Sigmoid colon (tissue), 7 donors: ENCODE measurements around the gene TMEM120B. TPM values are rescaled to one million over a fixed set of nuclear protein-coding genes. Genes with fewer than 3 reads are reported as not detected.

Experiments
- DNase-seq: peaks from one replicate; pipeline ENCODE4 v3.0.0-alpha.2; 2019
- H3K27ac ChIP-seq, 4 donors: fragments of 200-600 bp; sonication (generic); one replicate each; pipeline ENCODE4 v1.5.1; 2016 to 2019; ENCODE audit warnings: mild to moderate bottlenecking in 1 of 4
- H3K27me3 ChIP-seq, 3 donors: fragments of 200-600 bp; sonication (generic); one replicate each; pipeline ENCODE4 v1.5.1; 2019; ENCODE audit warnings: mild to moderate bottlenecking in 1 of 3
- H3K36me3 ChIP-seq, 4 donors: fragments of 200-600 bp; sonication (generic); one replicate each; pipeline ENCODE4 v1.5.1; 2016 to 2019
- H3K4me1 ChIP-seq, 4 donors: fragments of 200-600 bp; sonication (generic); one replicate each; pipeline ENCODE4 v1.5.1; 2017 to 2019
- H3K4me3 ChIP-seq, 4 donors: fragments of 200-600 bp; sonication (generic); one replicate each; pipeline ENCODE4 v1.5.1; 2017 to 2019; ENCODE audit warnings: mild to moderate bottlenecking in 2 of 4, moderate library complexity in 1 of 4
- H3K9me3 ChIP-seq, 4 donors: fragments of 200-600 bp in 3 of 4; sonication (generic) in 3 of 4; one replicate each; pipeline versions ENCODE4 v1.5.1 to v1.6.1; 2013 to 2019
- EP300 ChIP-seq, 4 donors: sonication (generic); formaldehyde crosslinking; IDR thresholded peaks; one replicate each; pipeline ENCODE4 v1.6.1; 2017; ENCODE audit warnings: antibody characterized with exemption in 4 of 4
- POLR2A ChIP-seq, 2 donors: fragments of 450-650 bp; IDR thresholded peaks; one replicate each; pipeline ENCODE4 v1.6.1; 2016; ENCODE audit warnings: antibody characterized with exemption in 2 of 2, mild to moderate bottlenecking in 2 of 2, moderate library complexity in 2 of 2
- POLR2AphosphoS5 ChIP-seq, 4 donors: sonication (generic); formaldehyde crosslinking; IDR thresholded peaks; one replicate each; pipeline ENCODE4 v1.6.1; 2017; ENCODE audit warnings: antibody characterized with exemption in 4 of 4
- WGBS, 2 donors: extraction: QIAGEN DNeasy Blood & Tissue Kit; methylation state at CpG; one replicate each; pipeline ENCODE4 v1.1.7; 2013; 5-methylcytosine and 5-hydroxymethylcytosine counted together
- intact Hi-C: fragments of 100-400 bp; cut with DNase I; formaldehyde crosslinking; loops from one replicate; pipeline ENCODE4 v1.15.1; 2023
- polyA plus RNA-seq, 3 donors: library from polyadenylated mRNA; stranded (reverse); fragments of 200-250 nt; gene quantifications; one replicate each; pipeline ENCODE4 v1.2.3, GENCODE V29; 2013
- total RNA-seq, 4 donors: library from RNA; depleted of rRNA; stranded (reverse); fragments of >200 nt; gene quantifications; one replicate each; pipeline ENCODE4 v1.1.0, GENCODE V29; 2016
- TF ChIP-seq, protein P1 (sequence below), 4 experiments: fragments of 450-650 bp in 3 of 4; fragments of 200-600 bp in 1 of 4; IDR thresholded peaks; one replicate each; pipeline ENCODE4 v1.5.1; 2016 to 2019; ENCODE audit warnings: antibody characterized with exemption in 4 of 4, mild to moderate bottlenecking in 3 of 4, moderate library complexity in 2 of 4
- donor health status: healthy with polysubstance abuse.
- donor health status: Bipolar disorder and iron deficiency.
- donor health status: healthy.

Gene TMEM120B
- total and polyA plus RNA-seq, 7 donors: 1.2 to 8.9 (median 3.7) TPM

DNA sequence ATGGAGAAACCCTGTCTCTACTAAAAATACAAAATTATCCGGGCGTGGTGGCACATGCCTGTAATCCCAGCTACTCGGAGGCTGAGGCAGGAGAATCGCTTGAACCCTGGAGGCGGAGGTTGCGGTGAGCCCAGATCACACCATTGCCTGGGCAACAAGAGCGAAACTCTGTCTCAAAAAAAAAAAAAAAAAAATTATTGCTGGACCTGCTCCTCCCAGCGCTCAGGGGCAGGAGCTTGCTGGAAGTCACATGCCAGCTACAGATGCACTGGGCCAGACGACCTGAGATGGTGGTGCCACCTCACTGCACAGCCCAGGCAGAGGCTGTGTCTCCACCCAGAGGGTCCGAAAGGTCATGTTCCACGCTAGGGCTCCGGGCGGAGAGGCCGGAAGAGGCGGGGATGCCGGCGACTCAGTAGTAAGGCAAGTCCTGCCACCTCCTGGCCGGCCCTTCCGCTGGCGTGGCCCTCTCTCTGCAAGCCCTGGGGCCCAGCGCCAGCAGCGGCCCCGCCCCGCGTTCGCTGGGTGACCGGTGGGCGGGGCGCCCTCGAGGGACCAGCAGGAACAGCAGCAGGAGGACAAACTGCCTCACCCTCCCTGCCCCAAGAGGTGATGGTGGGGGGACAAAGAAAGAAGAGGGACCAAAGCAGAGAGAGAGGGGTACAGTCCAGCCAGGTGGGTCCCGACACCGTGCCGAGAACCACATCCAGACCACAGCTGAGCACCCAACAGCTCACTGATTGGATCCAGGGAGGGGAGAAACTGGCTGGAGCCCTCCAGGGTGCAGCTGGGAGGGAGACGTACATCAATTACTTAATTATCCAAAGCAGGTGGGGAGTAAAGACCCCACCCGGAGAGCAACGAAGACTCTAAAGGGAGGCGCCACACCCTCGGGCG is 84.6 kb downstream of the TMEM120B start:
- H3K36me3 ChIP-seq: peaks cover 0 to 12% (median 4%) of the 10 kb centered on the region in 4 donors
- TF ChIP-seq POLR2A (IDR thresholded peaks at IDR 0.05): peak in 1 of 2 donors; percentile 38
- no peak for TF ChIP-seq EP300 (IDR thresholded peaks at IDR 0.05)
- TF ChIP-seq, protein P1, sequence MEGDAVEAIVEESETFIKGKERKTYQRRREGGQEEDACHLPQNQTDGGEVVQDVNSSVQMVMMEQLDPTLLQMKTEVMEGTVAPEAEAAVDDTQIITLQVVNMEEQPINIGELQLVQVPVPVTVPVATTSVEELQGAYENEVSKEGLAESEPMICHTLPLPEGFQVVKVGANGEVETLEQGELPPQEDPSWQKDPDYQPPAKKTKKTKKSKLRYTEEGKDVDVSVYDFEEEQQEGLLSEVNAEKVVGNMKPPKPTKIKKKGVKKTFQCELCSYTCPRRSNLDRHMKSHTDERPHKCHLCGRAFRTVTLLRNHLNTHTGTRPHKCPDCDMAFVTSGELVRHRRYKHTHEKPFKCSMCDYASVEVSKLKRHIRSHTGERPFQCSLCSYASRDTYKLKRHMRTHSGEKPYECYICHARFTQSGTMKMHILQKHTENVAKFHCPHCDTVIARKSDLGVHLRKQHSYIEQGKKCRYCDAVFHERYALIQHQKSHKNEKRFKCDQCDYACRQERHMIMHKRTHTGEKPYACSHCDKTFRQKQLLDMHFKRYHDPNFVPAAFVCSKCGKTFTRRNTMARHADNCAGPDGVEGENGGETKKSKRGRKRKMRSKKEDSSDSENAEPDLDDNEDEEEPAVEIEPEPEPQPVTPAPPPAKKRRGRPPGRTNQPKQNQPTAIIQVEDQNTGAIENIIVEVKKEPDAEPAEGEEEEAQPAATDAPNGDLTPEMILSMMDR (IDR thresholded peaks at IDR 0.05): peak in 2 of 4 experiments; percentile 13 to 28
- TF ChIP-seq POLR2AphosphoS5 (IDR thresholded peaks at IDR 0.05): peak in 3 of 4 donors; percentile 54 to 82 (median 58)
- no peaks in the 10 kb centered on the region for H3K27me3 ChIP-seq
- no peaks in the 10 kb centered on the region for H3K9me3 ChIP-seq
- H3K4me3 ChIP-seq: peak overlapping the region in 3 of 4 donors; percentile 15 to 81 (median 32)
- DNase-seq: peak; percentile 96
- intact Hi-C loops: no loop called here
- H3K27ac ChIP-seq: peak overlapping the region; percentile 100
- H3K4me1 ChIP-seq: peaks cover 0 to 72% (median 67%) of the 10 kb centered on the region in 4 donors
- WGBS, 2 donors: 10 to 48% methylated on average over 39 of the region's 39 CpGs

DNA sequence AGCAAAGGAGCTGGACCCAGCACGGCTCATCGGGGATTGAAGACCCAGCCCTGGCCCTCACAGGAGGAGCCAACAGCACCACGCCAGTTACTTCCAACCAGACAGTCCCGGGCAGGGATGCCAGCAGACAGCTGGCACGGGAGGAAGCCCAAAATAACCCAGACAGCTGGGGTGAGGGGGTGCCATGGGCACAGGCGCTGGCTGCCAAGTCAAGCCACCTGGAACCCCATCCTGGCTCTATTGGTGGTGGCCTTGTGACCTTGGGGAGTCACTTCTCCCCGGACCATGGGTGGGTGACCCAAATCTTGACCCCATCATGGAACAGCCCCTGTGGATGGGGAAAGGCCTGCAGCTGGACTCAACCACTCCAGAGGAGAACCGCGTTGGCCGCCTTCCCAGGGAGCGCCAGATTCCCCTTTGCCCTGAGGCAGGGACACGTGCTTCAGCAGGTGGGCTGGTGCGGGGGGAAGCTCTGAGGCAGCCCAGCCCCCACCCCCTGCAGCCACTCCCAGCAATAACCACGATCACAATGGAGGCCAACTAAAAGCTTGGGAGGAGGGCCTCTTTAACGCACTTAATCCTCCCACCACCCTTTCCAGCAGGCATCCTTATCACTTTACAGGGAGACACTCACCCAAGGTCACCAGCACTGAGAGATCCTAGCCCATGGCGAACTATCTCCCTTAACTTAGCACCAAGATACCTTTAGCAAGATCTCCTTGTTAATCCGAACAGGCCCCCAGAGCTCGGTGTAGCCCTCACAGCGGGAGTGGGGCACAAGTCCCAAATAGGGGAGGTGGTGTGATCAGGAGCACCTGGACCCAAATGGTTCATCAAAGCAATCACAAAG is 85.6 kb downstream of the TMEM120B start:
- H3K9me3 ChIP-seq: no peaks in the 10 kb centered on the region
- 13 to 40% methylated on average over 19 of the region's 19 CpGs for WGBS, 2 donors
- TF ChIP-seq POLR2AphosphoS5 (IDR thresholded peaks at IDR 0.05) (peak; percentile 20 to 56 (median 22)), EP300 (IDR thresholded peaks at IDR 0.05) (no peak)
- H3K27ac ChIP-seq: peak overlapping the region; percentile 100
- peak; percentile 89 for DNase-seq
- intact Hi-C loops: no loop called here
- H3K36me3 ChIP-seq: peaks cover 0 to 12% (median 4%) of the 10 kb centered on the region in 4 donors
- H3K4me3 ChIP-seq: peak overlapping the region in 3 of 4 donors; percentile 75 to 81 (median 81)
- H3K27me3 ChIP-seq: no peaks in the 10 kb centered on the region
- H3K4me1 ChIP-seq: peaks cover 0 to 67% (median 61%) of the 10 kb centered on the region in 4 donors

DNA sequence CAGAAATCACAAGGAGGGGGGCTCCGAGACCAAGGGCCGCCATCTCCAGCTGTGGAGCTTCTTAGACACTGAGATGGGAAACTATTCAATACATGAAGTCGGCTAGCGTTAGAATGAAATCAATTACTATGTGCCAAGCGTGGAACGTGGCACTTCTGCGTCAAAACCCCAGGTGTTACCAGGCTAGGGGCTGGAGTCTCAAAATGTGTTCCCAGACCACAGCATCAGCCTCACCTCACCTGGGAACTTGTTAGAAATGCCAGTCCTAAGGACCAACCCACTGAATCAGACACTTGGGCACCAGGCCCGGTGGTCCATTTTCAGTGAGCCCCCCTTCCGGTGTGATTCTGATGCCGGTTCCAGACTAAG is 86.2 kb downstream of the TMEM120B start:
- no peaks in the 10 kb centered on the region for H3K9me3 ChIP-seq
- H3K36me3 ChIP-seq: peaks cover 0 to 12% (median 4%) of the 10 kb centered on the region in 4 donors
- TF ChIP-seq, protein P1 (IDR thresholded peaks at IDR 0.05): no peak
- TF ChIP-seq POLR2A (IDR thresholded peaks at IDR 0.05) (no peak), POLR2AphosphoS5 (IDR thresholded peaks at IDR 0.05) (no peak), EP300 (IDR thresholded peaks at IDR 0.05) (no peak)
- 20 to 66% methylated on average over 10 of the region's 10 CpGs for WGBS, 2 donors
- peak overlapping the region; percentile 58 to 81 (median 78) for H3K4me3 ChIP-seq
- no peaks in the 10 kb centered on the region for H3K27me3 ChIP-seq
- H3K27ac ChIP-seq: peak overlapping the region; percentile 100
- DNase-seq: no peak
- intact Hi-C loops: no loop called here
- H3K4me1 ChIP-seq: peaks cover 0 to 60% (median 55%) of the 10 kb centered on the region in 4 donors

DNA sequence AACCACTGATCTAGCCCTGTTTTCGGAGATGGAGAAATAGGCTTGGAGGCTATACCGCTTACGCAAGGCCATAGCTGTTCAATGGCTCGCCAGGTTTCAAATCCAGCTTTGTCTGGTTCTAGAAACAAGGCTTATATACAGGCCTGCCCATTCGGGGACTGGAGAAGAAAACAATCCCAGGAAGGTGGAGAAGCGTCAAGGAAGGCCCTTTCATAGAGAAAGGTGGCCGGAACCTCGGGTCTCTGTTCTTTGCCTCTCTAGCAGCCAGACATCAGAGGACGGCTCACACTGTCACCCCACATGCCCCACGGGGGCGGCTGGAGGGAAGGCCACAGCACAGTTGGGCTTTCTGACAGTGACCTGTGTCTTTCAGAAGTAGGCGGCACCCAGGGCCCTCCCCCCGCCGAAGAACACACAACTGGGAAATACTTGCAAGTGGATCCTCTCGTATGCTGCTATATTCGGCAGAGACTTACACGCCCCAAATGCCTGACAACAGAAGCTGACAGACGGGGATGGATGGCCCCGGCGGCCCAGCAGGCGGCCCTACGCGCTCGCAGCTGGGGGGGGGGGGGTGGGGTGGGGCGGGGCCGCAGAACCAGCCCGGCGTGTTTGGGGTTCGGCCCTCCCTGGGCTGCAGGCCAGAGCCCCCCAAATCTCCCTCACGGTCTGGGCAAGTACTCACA is 86.7 kb downstream of the TMEM120B start:
- intact Hi-C loops: no loop called here
- Histone ChIP-seq H3K27ac (peak overlapping the region; percentile 100), H3K4me3 (peak overlapping the region; percentile 58 to 81 (median 78)), H3K27me3 (no peaks in the 10 kb centered on the region), H3K9me3 (no peaks in the 10 kb centered on the region), H3K4me1 (peaks cover 0 to 55% (median 51%) of the 10 kb centered on the region in 4 donors), H3K36me3 (peaks cover 0 to 12% (median 4%) of the 10 kb centered on the region in 4 donors)
- peak; percentile 93 for DNase-seq
- 5 to 13% methylated on average over 30 of the region's 30 CpGs for WGBS, 2 donors
- TF ChIP-seq POLR2A (IDR thresholded peaks at IDR 0.05) (no peak), POLR2AphosphoS5 (IDR thresholded peaks at IDR 0.05) (peak; percentile 33 to 61 (median 49))
